NCI-H1105 (cell line): ENCODE measurements around the gene PMVK.
A peak's percentile ranks its signal among the peaks of the same experiment; 100 is the strongest.
"Not testable (repeated sequence)": the region's sequence is repeated elsewhere in the genome, so short reads cannot be mapped to it uniquely, and the experiment has no call there.

ENCODE experiments used
- DNase-seq: peaks from one replicate; lab custom pipeline; 2025; lab: John Stamatoyannopoulos, UW

The PMVK gene

GRCh38 chr1:154912755-154913154, 23.8 kb downstream of the PMVK start:
- DNase-seq = no peak

- no peak for DNase-seq
Observed at GRCh38 chr1:154911691-154912550, 24.6 kb downstream of the PMVK start.

GRCh38 chr1:154910851-154911250, 25.7 kb downstream of the PMVK start:
- DNase-seq = no peak

GRCh38 chr1:154908937-154909336, 27.6 kb downstream of the PMVK start:
- DNase-seq = no peak

- not testable (repeated sequence) for DNase-seq
Observed at GRCh38 chr1:154908129-154908528, 28.4 kb downstream of the PMVK start.

GRCh38 chr1:154906621-154907081, 29.9 kb downstream of the PMVK start:
- no peak for DNase-seq

GRCh38 chr1:154902938-154903566, 33.5 kb downstream of the PMVK start:
- no peak for DNase-seq

GRCh38 chr1:154901591-154901990, 34.9 kb downstream of the PMVK start:
- no peak for DNase-seq

GRCh38 chr1:154899041-154899440, 37.5 kb downstream of the PMVK start:
- DNase-seq = no peak

- no peak for DNase-seq
Observed at GRCh38 chr1:154896771-154897286, 39.7 kb downstream of the PMVK start.

- no peak for DNase-seq
Observed at GRCh38 chr1:154895798-154896197, 40.7 kb downstream of the PMVK start.

- no peak for DNase-seq
Observed at GRCh38 chr1:154891452-154891851, 45.1 kb downstream of the PMVK start.

GRCh38 chr1:154888757-154889156, 47.8 kb downstream of the PMVK start:
- no peak for DNase-seq

GRCh38 chr1:154886281-154887015, 50.1 kb downstream of the PMVK start:
- no peak for DNase-seq

- peak; percentile 43 for DNase-seq
Observed at GRCh38 chr1:154884869-154885701, 51.4 kb downstream of the PMVK start.

GRCh38 chr1:154883919-154884868, 52.3 kb downstream of the PMVK start:
- DNase-seq = no peak

GRCh38 chr1:154881820-154882535, 54.5 kb downstream of the PMVK start:
- no peak for DNase-seq

- DNase-seq = no peak
Observed at GRCh38 chr1:154880671-154881070, 55.8 kb downstream of the PMVK start.

GRCh38 chr1:154879038-154879421, 57.5 kb downstream of the PMVK start:
- DNase-seq = no peak
